Osteocyte (in vitro differentiated cells): Measurements from ENCODE around the gene PPA1. TPM values are rescaled to one million over a fixed set of nuclear protein-coding genes. Genes with fewer than 3 reads are reported as not detected.

ENCODE experiments used
- DNase-seq: peaks from one replicate; pipeline ENCODE4 v3.0.0; 2021; ENCODE audit warnings: mixed read lengths; ENCODE audit not compliant: unreplicated experiment; ENCODE audit errors: extremely low spot score
- H3K27ac Mint-ChIP-seq: one replicate; pipeline ENCODE4 v1.8.0; 2021; ENCODE audit warnings: mild to moderate bottlenecking, mixed read lengths; ENCODE audit not compliant: unreplicated experiment
- H3K27me3 Mint-ChIP-seq: one replicate; pipeline ENCODE4 v1.8.0; 2021; ENCODE audit warnings: mixed read lengths; ENCODE audit not compliant: unreplicated experiment
- H3K36me3 Mint-ChIP-seq: one replicate; pipeline ENCODE4 v1.8.0; 2021; ENCODE audit warnings: mixed read lengths; ENCODE audit not compliant: unreplicated experiment
- H3K4me1 Mint-ChIP-seq: one replicate; pipeline ENCODE4 v1.8.0; 2021; ENCODE audit warnings: mixed read lengths; ENCODE audit not compliant: unreplicated experiment
- H3K4me3 Mint-ChIP-seq: one replicate; pipeline ENCODE4 v1.8.0; 2021; ENCODE audit warnings: mild to moderate bottlenecking, moderate library complexity, mixed read lengths; ENCODE audit not compliant: unreplicated experiment
- H3K9me3 Mint-ChIP-seq: one replicate; pipeline ENCODE4 v1.8.0; 2021; ENCODE audit warnings: mixed read lengths; ENCODE audit not compliant: unreplicated experiment
- CTCF ChIP-seq: fragments of 200-600 bp; sonication (generic); IDR thresholded peaks from 2 replicates; pipeline ENCODE4 v1.5.0; 2021; ENCODE audit warnings: antibody characterized with exemption, mild to moderate bottlenecking, moderate library complexity
- total RNA-seq: library from RNA; stranded (reverse); gene quantifications from 2 replicates; pipeline ENCODE4 v1.2.1, GENCODE V29; 2021

PPA1 gene
- total RNA-seq, 1 donor from 2014 or later, result 59.8 TPM

- Mint-ChIP-seq H3K27ac (no peak overlapping the region), H3K4me1 (peaks cover 12% of the 10 kb centered on the region), H3K4me3 (no peak overlapping the region), H3K36me3 (peaks cover 6% of the 10 kb centered on the region), H3K27me3 (no peaks in the 10 kb centered on the region), H3K9me3 (no peaks in the 10 kb centered on the region)
- TF ChIP-seq CTCF, result no peak
- no peak for DNase-seq
Observed at GRCh38 chr10:70222340-70222794, 10.9 kb downstream of the PPA1 start.

GRCh38 chr10:70221030-70221429 lies 12.2 kb downstream of the PPA1 start:
- H3K27me3 Mint-ChIP-seq, result no peaks in the 10 kb centered on the region
- no peak overlapping the region for H3K4me3 Mint-ChIP-seq
- peaks cover 6% of the 10 kb centered on the region for H3K36me3 Mint-ChIP-seq
- H3K27ac Mint-ChIP-seq, result peak overlapping the region; percentile 67
- H3K4me1 Mint-ChIP-seq, result peaks cover 12% of the 10 kb centered on the region
- no peak for TF ChIP-seq CTCF
- no peak for DNase-seq
- H3K9me3 Mint-ChIP-seq, result no peaks in the 10 kb centered on the region

- no peaks in the 10 kb centered on the region for H3K9me3 Mint-ChIP-seq
Observed at GRCh38 chr10:70212879-70213278, 20.4 kb downstream of the PPA1 start.

GRCh38 chr10:70212277-70212676 lies 21.0 kb downstream of the PPA1 start:
- DNase-seq, result no peak
- Mint-ChIP-seq H3K4me1 (no peaks in the 10 kb centered on the region), H3K9me3 (no peaks in the 10 kb centered on the region), H3K27me3 (no peaks in the 10 kb centered on the region), H3K36me3 (peaks cover 48% of the 10 kb centered on the region), H3K4me3 (no peak overlapping the region), H3K27ac (peak overlapping the region; percentile 38)
- no peak for TF ChIP-seq CTCF

More at GRCh38 chr10:70212879-70213278, 20.4 kb downstream of the PPA1 start:
- Mint-ChIP-seq H3K4me3 (no peak overlapping the region), H3K4me1 (no peaks in the 10 kb centered on the region), H3K27me3 (no peaks in the 10 kb centered on the region), H3K27ac (peak overlapping the region; percentile 38), H3K36me3 (peaks cover 45% of the 10 kb centered on the region)
- no peak for TF ChIP-seq CTCF
- DNase-seq, result no peak

GRCh38 chr10:70206762-70207161 lies 26.5 kb downstream of the PPA1 start:
- no peak for DNase-seq
- H3K36me3 Mint-ChIP-seq, result peaks cover 40% of the 10 kb centered on the region

More at GRCh38 chr10:70206762-70207161, 26.5 kb downstream of the PPA1 start:
- H3K4me3 Mint-ChIP-seq, result no peak overlapping the region
- no peaks in the 10 kb centered on the region for H3K4me1 Mint-ChIP-seq
- no peak overlapping the region for H3K27ac Mint-ChIP-seq
- no peaks in the 10 kb centered on the region for H3K9me3 Mint-ChIP-seq
- no peaks in the 10 kb centered on the region for H3K27me3 Mint-ChIP-seq
- TF ChIP-seq CTCF, result no peak
